HG03066 (cell line): ENCODE data around the gene TMEM203.

Experiments used
- ATAC-seq: cut with Tn5 transposase; IDR thresholded peaks from one replicate; pipeline ENCODE4 v1.9.1; 2021; ENCODE audit warnings: low read depth; ENCODE audit not compliant: unreplicated experiment

The TMEM203 gene

DNA sequence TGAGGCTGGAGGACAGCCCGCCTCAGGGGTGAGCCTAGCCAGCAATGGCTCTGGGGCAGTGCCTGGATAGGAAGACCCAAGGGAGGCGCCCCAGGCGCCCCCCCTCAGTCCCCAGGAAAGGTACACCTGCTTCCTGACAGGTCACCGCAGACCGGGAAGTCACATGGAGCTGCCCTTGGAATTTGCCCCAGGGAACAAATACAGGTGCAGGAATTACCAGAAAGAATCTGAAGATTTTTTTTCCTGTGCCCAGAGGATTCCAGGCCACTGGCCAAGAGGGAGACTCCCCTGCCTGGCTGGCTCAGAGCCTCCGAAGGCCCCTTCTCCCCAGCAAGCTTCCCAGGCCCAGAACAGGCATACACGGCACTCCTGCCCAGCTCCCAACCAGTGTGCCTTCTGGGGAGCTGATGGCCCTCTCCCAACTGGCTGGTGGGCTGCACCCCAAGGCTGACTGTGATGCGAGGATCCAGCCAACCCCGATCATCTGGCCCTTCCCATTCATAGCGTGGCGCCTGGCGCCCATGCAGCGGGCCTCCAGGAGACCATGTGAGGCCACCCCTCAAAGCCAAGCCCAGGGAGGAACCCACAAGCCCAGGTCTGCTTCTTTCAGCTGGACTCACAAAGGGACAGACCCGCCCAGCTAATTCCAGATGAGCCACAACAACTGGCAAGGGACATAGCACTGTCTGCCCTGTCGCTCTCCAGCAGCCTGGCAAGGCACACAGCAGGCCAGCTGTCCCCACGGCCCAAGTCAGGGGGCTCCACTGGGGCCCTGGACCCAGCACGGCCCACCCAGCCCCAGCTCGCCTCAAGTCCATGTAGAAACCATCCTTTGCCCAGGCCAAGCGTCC, 7.2 kb downstream of the TMEM203 start:
- ATAC-seq, result no peak

- no peak for ATAC-seq
These were observed 9.8 kb downstream of the TMEM203 start for GRCh38 chr9:137195525-137196220.

DNA sequence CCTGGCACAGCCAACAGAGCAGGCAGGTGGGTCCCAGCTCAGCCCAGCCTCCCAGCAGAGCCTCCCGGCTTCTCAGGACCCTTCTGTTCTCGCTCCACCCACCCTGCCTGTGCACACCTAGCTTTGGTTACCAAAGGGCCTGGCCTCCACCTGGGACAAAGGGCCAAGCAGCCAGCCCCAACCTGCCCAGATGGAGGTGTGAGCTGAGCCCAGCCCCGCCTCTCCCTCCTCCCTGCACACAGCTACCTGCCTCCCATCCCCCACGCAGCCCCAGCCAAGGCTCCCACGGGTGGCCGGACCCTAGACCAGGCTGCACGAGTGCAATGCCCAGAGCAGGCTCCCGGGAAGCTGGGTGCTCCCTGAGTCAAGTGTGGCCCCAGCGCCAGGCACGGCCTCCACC, 10.5 kb downstream of the TMEM203 start:
- no peak for ATAC-seq

GRCh38 chr9:137194388-137194787, 11.1 kb downstream of the TMEM203 start:
- no peak for ATAC-seq

DNA sequence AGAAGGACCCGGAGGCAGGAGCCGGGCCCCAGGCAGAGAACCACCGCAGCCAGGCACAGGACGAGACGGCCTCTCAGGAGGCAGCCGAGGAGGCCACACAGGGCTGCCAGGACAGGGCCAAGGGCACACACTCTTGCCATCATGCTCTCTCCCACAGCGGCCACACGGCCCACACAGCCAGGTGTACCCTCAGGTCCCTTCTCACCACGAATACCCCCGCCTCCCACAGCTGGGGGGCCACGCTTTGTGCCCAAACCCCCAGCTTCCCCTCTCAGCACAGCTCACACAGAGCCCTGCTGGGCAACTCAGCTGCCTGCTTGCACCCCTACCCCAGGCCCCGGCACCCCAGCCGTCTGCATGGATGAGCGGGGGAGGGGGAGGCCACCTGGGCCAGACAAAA, 11.7 kb downstream of the TMEM203 start:
- ATAC-seq, result no peak

- no peak for ATAC-seq
These were observed 12.6 kb downstream of the TMEM203 start for GRCh38 chr9:137192859-137193258.

DNA sequence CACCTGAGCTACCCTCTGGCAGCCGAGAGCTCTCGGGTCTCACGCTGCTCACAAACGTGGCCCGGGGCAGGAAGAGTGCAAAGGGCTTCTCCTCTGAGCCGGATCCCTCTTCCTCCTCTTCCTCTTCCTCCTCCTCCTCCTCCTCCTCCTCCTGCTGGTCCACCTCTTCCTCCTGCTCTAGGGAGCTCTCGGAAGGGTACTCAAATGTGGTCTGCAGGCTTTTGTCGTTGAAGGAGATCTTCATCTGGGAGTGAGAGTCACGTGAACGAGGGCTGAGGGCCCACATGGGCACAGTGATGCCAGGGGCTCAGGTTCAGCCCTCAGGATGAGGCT, 13.0 kb downstream of the TMEM203 start:
- ATAC-seq, result no peak

DNA sequence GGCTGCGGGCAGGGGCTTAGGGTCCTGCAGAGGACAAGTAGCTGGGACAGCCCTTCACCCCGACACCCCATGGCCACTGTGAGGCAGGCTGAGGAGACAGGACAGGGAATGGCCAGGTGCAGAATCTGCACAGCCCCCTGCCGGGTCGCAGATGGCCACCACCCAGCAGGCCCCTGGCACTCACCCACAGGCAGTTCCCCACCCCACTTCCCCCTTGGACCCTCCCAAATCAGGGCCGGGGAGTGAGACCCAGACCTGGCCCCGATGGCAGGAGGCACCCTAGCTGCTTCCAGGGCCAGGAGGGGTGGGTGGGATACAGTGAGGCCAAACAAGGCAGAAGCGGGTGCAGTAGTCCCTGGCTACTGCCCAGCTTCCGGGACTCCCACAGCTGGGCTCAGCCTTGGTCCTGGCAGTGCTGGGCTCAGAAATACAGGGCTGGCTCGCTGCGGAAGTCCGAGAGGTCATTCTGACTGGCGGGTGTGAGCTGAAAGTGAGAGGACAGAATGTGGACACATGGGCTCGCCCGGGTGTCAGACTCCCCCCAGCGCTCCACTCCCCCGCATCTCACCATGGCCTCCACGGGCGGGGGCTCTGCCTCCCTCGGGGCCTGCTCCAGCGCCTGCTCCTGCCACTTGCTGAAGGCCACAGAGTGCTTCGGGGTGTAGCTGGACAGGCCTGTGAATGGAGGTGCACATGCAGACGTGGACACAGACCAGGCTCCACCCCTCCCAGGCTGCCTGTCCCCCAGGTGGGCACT, 13.6 kb downstream of the TMEM203 start:
- ATAC-seq, result no peak

- ATAC-seq, result no peak
These were observed 14.2 kb downstream of the TMEM203 start for GRCh38 chr9:137191245-137191644.

- no peak for ATAC-seq
These were observed 15.1 kb downstream of the TMEM203 start for GRCh38 chr9:137190315-137190856.

DNA sequence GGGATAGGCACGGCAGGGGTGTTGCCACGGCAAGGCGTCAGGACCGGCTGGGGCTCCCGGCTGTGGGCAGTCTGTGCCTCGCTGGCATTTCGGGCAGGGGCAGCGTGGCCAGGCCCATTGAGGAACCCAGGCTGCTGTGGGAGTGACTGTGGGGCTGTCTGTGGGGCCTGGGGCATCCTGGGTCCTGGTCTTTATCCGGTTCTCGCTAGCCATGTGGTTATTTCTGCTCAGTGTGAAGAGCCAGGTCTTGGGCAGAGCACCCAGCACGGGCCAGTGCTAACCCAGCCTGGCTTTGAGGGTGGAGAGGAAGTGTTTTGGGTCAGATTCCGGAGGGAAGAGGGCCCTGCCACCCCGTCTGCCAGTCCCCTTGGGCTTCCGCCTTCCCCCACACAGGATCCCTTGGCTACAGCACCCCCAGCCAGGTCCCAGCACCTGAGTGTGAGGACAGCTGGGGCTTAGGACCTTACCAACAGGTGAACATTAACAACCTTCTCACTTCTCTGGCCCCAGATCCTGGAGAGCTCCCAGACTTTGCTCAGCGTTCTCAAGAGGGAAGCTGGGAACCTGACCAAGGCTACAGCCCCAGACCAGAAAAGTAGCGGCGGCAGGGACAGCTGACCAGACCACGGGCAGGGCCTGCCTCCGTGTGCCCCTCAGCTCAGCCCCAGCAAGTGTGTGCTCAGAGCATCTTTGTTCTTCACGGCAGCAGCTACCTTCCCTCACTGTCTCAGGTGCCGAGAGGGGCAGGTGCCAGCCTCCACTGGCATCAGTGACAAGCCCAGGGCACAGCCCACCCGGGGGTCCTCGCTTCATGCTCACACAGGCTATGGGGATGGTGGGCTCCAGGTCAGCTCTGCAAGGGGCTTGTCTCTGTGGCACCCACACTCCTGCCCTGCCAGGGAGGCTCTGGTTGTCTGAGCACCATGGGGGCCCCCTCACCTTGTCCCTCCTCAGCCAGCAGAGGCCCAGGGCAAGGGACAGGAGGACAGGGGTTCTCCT, 15.9 kb downstream of the TMEM203 start:
- no peak for ATAC-seq

GRCh38 chr9:137188490-137189296, 16.8 kb downstream of the TMEM203 start, which contains the start of the genes ANAPC2 and SSNA1:
TSS of gene ANAPC2 (minus strand) at chr9:137188560. CDS start at chr9:137188532, 28 bp downstream.
TSS of gene SSNA1 (plus strand) at chr9:137188676. CDS start at chr9:137188727, 51 bp downstream.
- ATAC-seq, result peak; percentile 82

- ATAC-seq, result no peak
These were observed 17.4 kb downstream of the TMEM203 start for GRCh38 chr9:137188086-137188489.

- ATAC-seq, result no peak
These were observed 18.1 kb downstream of the TMEM203 start for GRCh38 chr9:137187386-137187785.

GRCh38 chr9:137186385-137186784, 19.1 kb downstream of the TMEM203 start:
- ATAC-seq, result no peak

DNA sequence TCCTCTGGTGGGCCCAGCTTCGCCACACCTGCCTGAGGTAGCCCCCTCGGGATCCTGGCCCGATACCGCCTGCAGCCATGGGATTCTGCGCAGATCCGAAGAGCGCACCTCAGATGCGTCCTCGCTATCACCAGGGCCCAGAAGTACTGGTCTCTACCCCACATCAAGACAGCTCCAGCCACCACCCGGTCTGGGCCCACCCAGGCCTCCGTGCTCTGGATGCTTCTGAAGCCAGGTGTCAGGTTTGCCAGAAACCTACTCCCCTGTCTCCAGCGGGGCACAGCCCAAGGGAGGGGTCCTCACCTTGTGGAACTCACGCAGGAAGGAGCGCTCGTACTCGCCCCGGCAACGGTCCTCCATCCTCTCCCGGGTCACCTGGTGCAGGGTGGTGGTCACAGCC, 19.5 kb downstream of the TMEM203 start:
- no peak for ATAC-seq

DNA sequence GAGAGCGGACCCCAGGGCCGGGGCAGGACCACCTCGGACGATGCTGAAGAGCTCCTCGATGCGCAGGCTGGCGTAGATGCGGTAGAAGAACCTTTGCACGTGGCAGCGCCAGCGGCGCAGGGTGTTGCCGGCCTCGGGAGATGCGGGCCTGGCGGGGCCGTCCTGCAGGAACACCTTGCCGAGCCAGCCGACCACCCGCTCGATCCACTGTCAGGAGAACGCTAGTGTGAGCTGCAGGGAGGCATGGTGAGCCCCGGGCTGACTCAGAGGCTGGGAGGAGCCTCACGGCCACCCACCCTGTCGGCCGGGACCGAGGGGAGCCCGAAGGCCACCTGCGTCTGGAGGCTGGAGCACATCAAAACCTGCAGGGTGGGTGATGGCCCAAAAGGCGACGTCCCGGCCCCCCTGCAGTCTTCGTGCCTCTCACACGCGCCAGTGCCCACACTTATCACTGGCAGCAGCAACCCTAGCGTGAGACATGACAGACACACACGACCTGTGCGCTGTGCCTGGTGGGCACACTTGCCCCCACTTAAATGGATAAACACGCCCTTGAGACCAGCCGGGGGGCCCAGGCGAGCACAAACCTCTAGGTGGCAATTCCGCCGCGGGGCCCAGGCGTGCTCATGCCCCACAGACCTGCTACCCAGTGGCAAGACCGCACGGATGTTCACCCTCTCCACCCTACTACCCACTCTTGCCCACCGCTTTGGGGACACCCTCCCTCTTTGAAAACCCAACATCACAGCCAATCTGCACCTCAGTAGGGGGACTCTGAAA, 20.4 kb downstream of the TMEM203 start:
- no peak for ATAC-seq

GRCh38 chr9:137183980-137184595, 21.4 kb downstream of the TMEM203 start:
- no peak for ATAC-seq
